Endothelial cell of umbilical vein (primary cell): ENCODE measurements around the gene CYCS. TPM values are rescaled to one million over a fixed set of nuclear protein-coding genes. Genes with fewer than 3 reads are reported as not detected.
"Not testable (repeated sequence)": the region's sequence is repeated elsewhere in the genome, so short reads cannot be mapped to it uniquely, and the experiment has no call there.

Experiments
- BruUV-seq: library from RNA; stranded (reverse); fragments of 400-500 nt; replicated peaks from 2 replicates; lab custom pipeline; 2021; lab: Mats Ljungman, UMichigan
- CTCF ChIA-PET: fragments of 300-600, 350-600 bp; sonication (Branson Sonifier 250); formaldehyde crosslinking; loops from one replicate; lab custom pipeline; 2021; ENCODE audit warnings: antibody characterized with exemption, inconsistent platforms; lab: Charles Lee
- POLR2A ChIA-PET: fragments of 300-600, 350-600 bp; sonication (Branson Sonifier 250); formaldehyde crosslinking; loops from one replicate; lab custom pipeline; 2021; ENCODE audit warnings: antibody characterized with exemption, inconsistent platforms; lab: Charles Lee
- DNase-seq: peaks from one replicate; pipeline ENCODE4 v3.0.0-alpha.2; 2011; ENCODE audit warnings: low read depth, low spot score
- FAIRE-seq: peaks from 2 replicates; lab custom pipeline; 2011; peaks lifted over from hg19 to GRCh38; lab: Jason Lieb, UNC
- H2AFZ ChIP-seq: 2 replicates; pipeline ENCODE4 v1.6.0; 2012; ENCODE audit warnings: low read depth, low read length, control low read depth, inconsistent platforms
- H3K27ac ChIP-seq: 2 replicates; pipeline ENCODE4 v1.5.1; 2011; ENCODE audit warnings: low read depth, mild to moderate bottlenecking, control low read depth, low read length, moderate library complexity; ENCODE audit not compliant: insufficient read depth
- H3K27me3 ChIP-seq, 2 experiments: 2 replicates each; pipeline versions ENCODE4 v1.6.0 to v1.6.1; 2011; ENCODE audit warnings: low read length in 2 of 2, mixed read lengths in 1 of 2; ENCODE audit not compliant: control insufficient read depth in 2 of 2, insufficient read depth in 2 of 2
- H3K36me3 ChIP-seq, 2 experiments: 2 replicates in 1 of 2; 3 replicates in 1 of 2; pipeline ENCODE4 v1.5.1; 2011; ENCODE audit warnings: low read length in 2 of 2, mild to moderate bottlenecking in 1 of 2, moderate library complexity in 1 of 2; ENCODE audit not compliant: control insufficient read depth in 2 of 2, insufficient read depth in 2 of 2; ENCODE audit errors: extremely low read depth in 1 of 2
- H3K4me1 ChIP-seq: 3 replicates; pipeline ENCODE4 v1.5.1; 2011; ENCODE audit warnings: mild to moderate bottlenecking, low read length; ENCODE audit not compliant: control insufficient read depth, insufficient read depth; ENCODE audit errors: extremely low read depth
- H3K4me2 ChIP-seq: 2 replicates; pipeline ENCODE4 v1.6.1; 2011; ENCODE audit warnings: low read length, control low read depth, mixed read lengths; ENCODE audit not compliant: insufficient read depth
- H3K4me3 ChIP-seq, 3 experiments: fragments of 200-600 bp in 1 of 3; sonication (generic), shearing (Covaris generic) in 1 of 3; replicated peaks in 1 of 3; 2 replicates each; pipeline ENCODE4 v1.5.1; 2011 to 2016; ENCODE audit warnings: control low read depth in 3 of 3, low read length in 3 of 3, mild to moderate bottlenecking in 2 of 3, inconsistent platforms in 1 of 3, low read depth in 1 of 3, moderate library complexity in 1 of 3; ENCODE audit not compliant: insufficient read depth in 1 of 3
- H3K79me2 ChIP-seq: 2 replicates; pipeline ENCODE4 v1.6.0; 2012; ENCODE audit warnings: low read length, inconsistent platforms; ENCODE audit not compliant: control insufficient read depth, insufficient read depth
- H3K9ac ChIP-seq: replicated peaks from 2 replicates; pipeline ENCODE3; 2011; ENCODE audit warnings: low read length, control low read depth; ENCODE audit not compliant: insufficient read depth; ENCODE audit errors: extremely low read depth
- H3K9me1 ChIP-seq: replicated peaks from 3 replicates; pipeline ENCODE4 v1.6.0; 2011; ENCODE audit warnings: mild to moderate bottlenecking, low read length; ENCODE audit not compliant: control insufficient read depth, insufficient read depth; ENCODE audit errors: extremely low read depth
- H3K9me3 ChIP-seq: replicated peaks from 2 replicates; pipeline ENCODE4 v1.5.1; 2012; ENCODE audit warnings: low read length, inconsistent platforms; ENCODE audit not compliant: control insufficient read depth, insufficient read depth
- H4K20me1 ChIP-seq: replicated peaks from 2 replicates; pipeline ENCODE3; 2011; ENCODE audit warnings: mild to moderate bottlenecking, low read length; ENCODE audit not compliant: control insufficient read depth, insufficient read depth; ENCODE audit errors: extremely low read depth
- CTCF ChIP-seq, 2 donors: IDR thresholded peaks; 1 replicate in 1 of 2; 2 replicates in 1 of 2; pipeline ENCODE4 v1.5.1; 2011; ENCODE audit warnings: low read length in 2 of 2, mild to moderate bottlenecking in 2 of 2, moderate library complexity in 2 of 2, control low read depth in 1 of 2, inconsistent platforms in 1 of 2, low read depth in 1 of 2; ENCODE audit not compliant: insufficient read depth in 1 of 2; ENCODE audit errors: extremely low read depth in 1 of 2
- EZH2 ChIP-seq: IDR thresholded peaks from 2 replicates; pipeline ENCODE4 v1.6.1; 2012; ENCODE audit warnings: borderline replicate concordance, low read depth, mild to moderate bottlenecking, moderate library complexity, low read length, inconsistent platforms; ENCODE audit not compliant: severe bottlenecking
- FOS ChIP-seq: IDR thresholded peaks from 2 replicates; pipeline ENCODE4 v1.6.1; 2011; ENCODE audit warnings: mild to moderate bottlenecking, low read length, moderate library complexity, borderline replicate concordance; ENCODE audit not compliant: insufficient read depth
- GATA2 ChIP-seq: IDR thresholded peaks from 2 replicates; pipeline ENCODE4 v1.7.0; 2011; ENCODE audit warnings: low read depth, mild to moderate bottlenecking, moderate library complexity, mixed read lengths, low read length; ENCODE audit not compliant: insufficient read length, insufficient read depth
- JUN ChIP-seq: IDR thresholded peaks from 2 replicates; pipeline ENCODE4 v1.6.1; 2011; ENCODE audit warnings: borderline replicate concordance, low read depth; ENCODE audit not compliant: insufficient read length, insufficient read depth
- MAX ChIP-seq: IDR thresholded peaks from 2 replicates; pipeline ENCODE4 v1.6.1; 2011; ENCODE audit not compliant: insufficient read depth, insufficient read length
- MYC ChIP-seq: IDR thresholded peaks from one replicate; pipeline ENCODE4 v1.6.1; 2011; ENCODE audit warnings: mild to moderate bottlenecking, low read depth, low read length
- POLR2A ChIP-seq: IDR thresholded peaks from 2 replicates; pipeline ENCODE4 v1.6.1; 2012; ENCODE audit warnings: low read depth, mild to moderate bottlenecking, control low read depth, low read length
- POLR2AphosphoS5 ChIP-seq: IDR thresholded peaks from 2 replicates; pipeline ENCODE4 v1.6.1; 2012; ENCODE audit warnings: low read depth, mild to moderate bottlenecking, control low read depth, low read length, moderate library complexity; ENCODE audit not compliant: insufficient read depth
- dilution Hi-C: fragments of 300-500 bp; cut with MboI; formaldehyde crosslinking; loops from one replicate; pipeline ENCODE4 v1.15.0; 2019; ENCODE audit warnings: low sequenced_read_pairs; ENCODE audit not compliant: extremely low pct_ligation_motif_present
- intact Hi-C: fragments of 100-400 bp; cut with micrococcal nuclease; formaldehyde crosslinking; loops from one replicate; pipeline ENCODE4 v1.10.0; 2022
- polyA plus RNA-seq, 4 experiments: library from polyadenylated mRNA; depleted of rRNA in 3 of 4; stranded (reverse) in 3 of 4; unstranded in 1 of 4; fragments of >200 nt; gene quantifications; 2 replicates each; pipeline versions ENCODE4 v1.2.1 to v1.2.3, GENCODE V29; 2011 to 2012; ENCODE audit warnings: missing spikeins in 1 of 4
- total RNA-seq: library from RNA; stranded (reverse); gene quantifications from 2 replicates; pipeline ENCODE4 v1.2.3, GENCODE V29; 2021

CYCS gene
- total and polyA plus RNA-seq, 2 donors (not counting 3 experiments of a cell fraction or from before 2014, with no cell fraction given): 21.4 to 134 TPM

GRCh38 chr7:25110514-25110913, 14.5 kb downstream of the CYCS start:
- H3K4me3 ChIP-seq, dilution Hi-C loops, FAIRE-seq, intact Hi-C loops, BruUV-seq, H3K4me1 ChIP-seq, H3K9me3 ChIP-seq, H3K4me2 ChIP-seq, H3K79me2 ChIP-seq, H2AFZ ChIP-seq, H4K20me1 ChIP-seq, H3K27me3 ChIP-seq, DNase-seq, H3K36me3 ChIP-seq, H3K27ac ChIP-seq, POLR2A ChIA-PET, H3K9me1 ChIP-seq, H3K9ac ChIP-seq: not testable (repeated sequence)
- CTCF ChIA-PET: interaction anchor here (1.1 kb wide), 1 partner anchor 12 kb away, joined by 3 read pairs; no protein-coding TSS in a partner anchor

- no peak overlapping the region for H3K27ac ChIP-seq
- H3K79me2 ChIP-seq: no peaks in the 10 kb centered on the region
- no peak overlapping the region for H3K4me2 ChIP-seq
- no peak overlapping the region for H3K4me3 ChIP-seq
- no peaks in the 10 kb centered on the region for H3K9me1 ChIP-seq
- dilution Hi-C loops (no loop called here), intact Hi-C loops (no loop called here)
- ChIA-PET POLR2A (interaction anchor here (1.2 kb wide), 1 partner anchor 16 kb away, joined by 4 read pairs; the partner anchor contains the start of gene CYCS), CTCF (interaction anchor here (1.1 to 1.3 kb wide), 3 partner anchors 10 to 301 kb away, joined by 3 to 5 read pairs (median 4); no protein-coding TSS in a partner anchor)
- FAIRE-seq (no peak), DNase-seq (peak; percentile 33)
- no peak overlapping the region for H2AFZ ChIP-seq
- H4K20me1 ChIP-seq: no peaks in the 10 kb centered on the region
- H3K9me3 ChIP-seq: no peaks in the 10 kb centered on the region
- H3K4me1 ChIP-seq: no peaks in the 10 kb centered on the region
- no peaks in the 10 kb centered on the region for H3K36me3 ChIP-seq
- TF ChIP-seq MYC (no peak), FOS (no peak), JUN (no peak), GATA2 (no peak), POLR2AphosphoS5 (no peak), CTCF (IDR thresholded peaks at IDR 0.05; ENCODE audit: extremely low read depth in 1 of 2, insufficient read depth in 1 of 2, low read depth in 1 of 2, low read length in 2 of 2) (no peak), MAX (no peak), EZH2 (no peak), POLR2A (no peak)
- H3K9ac ChIP-seq: no peak overlapping the region
- H3K27me3 ChIP-seq: peaks cover 0 to 1% of the 10 kb centered on the region in 2 experiments
- BruUV-seq: no TSS peak
Measured at GRCh38 chr7:25109276-25109675, 15.8 kb downstream of the CYCS start.
